ENCODE data around the gene IFFO2.

GRCh38 chr1:18866846-18867245, 89.6 kb downstream of the IFFO2 start:
- TF ChIP-seq CTCF (IDR thresholded peaks at IDR 0.05) = no peak
- TF ChIP-seq POLR2A (IDR thresholded peaks at IDR 0.05) = no peak
